Measurements from ENCODE around the gene MS4A13.
"Not testable (repeated sequence)": the region's sequence is repeated elsewhere in the genome, so short reads cannot be mapped to it uniquely, and the experiment has no call there.

MS4A13 gene

GRCh38 chr11:60515144-60515855, at the start of gene MS4A13:
Gene MS4A13 (plus strand): TSS chr11:60515392. CDS start chr11:60518084, 2,692 bp downstream.
- no peak for DNase-seq

DNA sequence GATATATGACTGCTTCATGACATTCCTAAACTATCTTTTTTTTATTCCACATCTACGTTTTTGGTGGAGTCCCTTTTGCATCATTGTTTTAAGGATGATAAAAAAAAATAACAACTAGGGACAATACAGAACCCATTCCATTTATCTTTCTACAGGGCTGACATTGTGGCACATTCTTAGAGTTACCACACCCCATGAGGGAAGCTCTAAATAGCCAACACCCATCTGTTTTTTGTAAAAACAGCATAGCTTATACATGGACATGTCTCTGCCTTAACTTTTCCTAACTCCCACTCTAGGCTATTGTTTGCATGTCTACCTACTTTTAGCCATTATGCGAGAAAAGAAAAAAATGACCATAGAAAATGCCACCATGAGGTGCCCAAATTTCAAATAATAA, 46.4 kb upstream of the MS4A13 start:
- DNase-seq = no peak

DNA sequence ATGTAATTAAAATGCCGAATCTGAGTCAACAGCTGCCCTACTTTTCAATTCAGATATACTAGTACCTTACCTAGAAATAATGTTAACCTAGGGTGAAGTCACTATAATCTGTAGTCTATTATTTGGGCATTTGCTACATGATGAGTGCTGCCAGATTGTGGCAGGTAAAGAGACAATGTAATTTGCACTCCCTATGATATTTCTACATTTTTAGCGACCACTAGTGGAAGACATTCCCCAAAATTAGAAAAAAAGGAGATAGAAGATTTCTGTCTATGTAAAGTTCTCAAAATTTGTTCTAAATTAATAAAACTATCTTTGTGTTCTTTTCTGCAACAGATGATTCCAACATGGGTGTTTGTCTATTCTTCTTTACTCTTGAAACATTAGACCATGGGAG, 45.5 kb upstream of the MS4A13 start:
- DNase-seq = no peak

DNA sequence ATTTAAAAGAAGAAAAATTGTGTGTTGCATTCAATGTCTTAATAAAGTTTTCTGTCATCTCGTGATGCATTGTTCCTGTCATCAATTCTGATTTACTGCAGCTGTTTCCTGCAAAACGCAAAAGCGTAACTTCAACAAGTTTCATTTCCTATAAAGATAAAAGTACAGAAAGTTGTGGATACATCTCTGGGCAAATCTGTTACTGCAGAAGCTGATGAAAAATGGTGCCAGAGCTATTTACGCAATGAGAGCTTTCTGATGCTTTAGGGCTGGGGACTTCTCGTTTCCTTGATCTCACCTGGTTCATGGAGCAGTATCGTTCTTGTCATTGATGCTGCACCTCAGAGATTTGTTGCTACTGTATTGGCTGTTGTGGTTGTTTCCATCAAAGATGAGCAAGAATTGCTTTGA, 38.2 kb upstream of the MS4A13 start:
- DNase-seq = no peak

DNA sequence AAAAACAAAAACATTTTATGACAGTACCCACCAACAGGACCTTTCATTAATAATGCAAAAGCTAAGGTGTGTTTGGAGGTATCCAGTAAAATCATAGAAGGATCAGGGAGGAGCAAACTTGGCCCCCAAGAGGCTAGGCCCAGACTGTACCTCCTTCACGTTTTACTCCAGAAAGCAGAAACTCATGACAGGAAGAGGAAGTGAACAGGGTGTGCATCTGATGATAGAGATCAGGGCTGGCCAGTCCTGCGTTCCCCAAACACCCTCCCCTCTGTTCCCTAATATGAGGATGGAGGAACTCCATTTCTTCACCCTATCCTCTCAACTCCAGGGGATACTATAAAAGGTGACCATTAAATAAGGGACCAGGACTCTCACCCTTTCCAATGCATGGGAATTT, 32.8 kb upstream of the MS4A13 start:
- DNase-seq = no peak

DNA sequence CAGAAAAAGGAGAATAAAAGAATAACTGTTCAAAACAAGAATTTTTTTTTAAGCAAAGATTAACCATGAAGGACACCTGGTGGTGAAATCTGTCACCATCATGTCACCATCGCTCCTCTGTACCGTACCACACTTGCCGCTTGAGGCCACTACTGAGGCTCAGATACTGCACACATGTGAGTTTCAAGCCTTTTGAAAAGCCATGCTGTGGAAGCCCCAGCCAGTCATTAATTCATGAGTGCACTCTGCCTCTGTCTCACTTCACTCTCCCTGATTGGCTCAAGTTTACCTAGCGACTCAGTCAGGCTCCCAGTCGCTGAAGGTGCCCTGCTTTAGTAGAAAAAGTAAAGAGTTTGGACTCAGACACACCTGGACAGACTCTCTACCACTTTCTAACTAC, 29.2 kb upstream of the MS4A13 start:
- peak; percentile 30 for DNase-seq

DNA sequence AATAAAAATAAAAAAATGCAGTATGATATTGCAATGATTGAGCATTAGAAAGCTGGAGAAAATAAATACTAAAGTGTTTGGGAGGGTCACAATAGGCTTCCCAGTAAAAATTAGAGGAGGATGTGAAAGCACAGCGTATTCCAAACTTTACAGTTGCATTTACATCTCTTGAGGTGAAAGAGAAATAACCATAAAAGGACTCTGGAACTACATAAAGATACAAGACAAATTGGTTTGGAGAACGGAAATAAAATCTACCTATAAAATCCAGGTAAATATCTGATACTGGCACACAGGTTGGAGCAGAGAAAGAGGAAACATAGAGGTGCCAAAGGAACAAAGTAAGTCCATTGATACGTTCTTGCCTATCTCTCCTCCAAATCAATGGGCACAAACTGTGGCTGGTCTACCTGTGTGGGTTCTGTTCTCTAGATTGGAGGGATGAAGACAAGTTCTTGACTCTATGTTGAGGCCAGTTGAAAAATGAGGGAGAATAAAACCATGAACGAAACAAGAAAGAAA, 22.6 kb upstream of the MS4A13 start, which contains the start of gene MS4A12:
Gene MS4A12 (plus strand): TSS at position 291 of the 522 bp plus-strand sequence. CDS start 4,541 bp downstream, outside the sequence.
- no peak for DNase-seq

DNA sequence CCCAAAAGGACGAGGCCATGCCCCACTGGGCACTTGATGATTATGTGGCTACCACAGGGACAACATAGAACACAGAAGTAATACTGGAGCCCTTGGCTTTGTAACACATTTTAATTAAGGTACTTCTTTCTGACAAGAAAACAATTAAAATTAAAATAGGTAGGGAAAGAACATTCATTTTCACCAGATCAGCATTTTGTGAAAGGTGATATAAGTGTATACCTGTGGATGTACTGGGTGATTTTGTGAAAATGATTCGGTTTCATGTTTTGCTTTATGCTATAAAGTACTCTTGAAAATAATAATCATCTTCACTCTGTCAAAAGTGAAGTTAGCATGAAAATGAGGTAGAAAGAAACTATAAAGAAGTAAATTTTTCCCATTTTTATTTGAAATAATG, 21.7 kb upstream of the MS4A13 start:
- no peak for DNase-seq

GRCh38 chr11:60498399-60498798, 16.8 kb upstream of the MS4A13 start:
- DNase-seq = no peak

GRCh38 chr11:60498853-60499252, 16.3 kb upstream of the MS4A13 start:
- no peak for DNase-seq

GRCh38 chr11:60500276-60500910, 14.8 kb upstream of the MS4A13 start:
- no peak for DNase-seq

DNA sequence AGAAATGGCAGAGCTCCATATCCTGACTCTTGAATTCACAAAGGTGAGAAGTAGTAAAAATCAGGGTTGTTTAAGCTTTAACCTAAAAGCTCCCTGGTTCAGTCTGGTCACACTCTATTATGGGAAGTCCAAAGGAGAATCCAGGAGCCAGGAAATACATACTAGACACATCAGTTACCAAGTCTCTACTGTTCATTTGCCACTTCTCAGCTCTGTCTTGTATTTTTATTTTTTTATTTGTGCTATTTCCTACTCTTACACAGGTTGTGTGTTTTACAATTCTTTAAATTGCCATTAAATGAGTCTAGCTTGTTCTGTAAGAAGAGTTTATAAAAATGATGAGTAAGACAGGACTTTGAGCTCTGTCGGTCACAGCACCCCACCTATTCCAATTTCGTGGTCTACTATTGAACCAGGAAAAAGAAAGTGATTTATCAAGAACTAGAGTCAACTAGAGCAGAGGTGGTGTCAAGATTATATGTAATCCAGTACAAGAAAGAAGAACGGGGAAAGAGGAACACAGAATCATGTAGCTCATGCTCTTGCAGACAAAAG, 12.9 kb upstream of the MS4A13 start:
- no peak for DNase-seq

- DNase-seq = peak; percentile 16
Observed at GRCh38 chr11:60504219-60504905, 10.8 kb upstream of the MS4A13 start.

DNA sequence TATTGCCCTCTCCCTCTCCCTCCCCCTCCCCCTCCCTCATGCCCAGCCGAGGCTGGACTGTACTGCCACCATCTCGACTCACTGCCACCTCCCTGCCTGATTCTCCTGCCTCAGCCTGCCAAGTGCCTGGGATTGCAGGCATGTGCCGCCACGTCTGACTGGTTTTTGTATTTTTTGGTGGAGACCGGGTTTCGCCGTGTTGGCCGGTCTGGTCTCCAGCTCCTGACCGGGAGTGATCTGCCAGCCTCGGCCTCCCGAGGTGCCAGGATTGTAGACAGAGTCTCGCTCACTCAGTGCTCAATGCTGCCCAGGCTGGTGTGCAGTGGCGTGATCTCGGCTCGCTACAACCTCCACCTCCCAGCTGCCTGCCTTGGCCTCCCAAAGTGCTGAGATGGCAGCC, 5.6 kb upstream of the MS4A13 start:
- not testable (repeated sequence) for DNase-seq

DNA sequence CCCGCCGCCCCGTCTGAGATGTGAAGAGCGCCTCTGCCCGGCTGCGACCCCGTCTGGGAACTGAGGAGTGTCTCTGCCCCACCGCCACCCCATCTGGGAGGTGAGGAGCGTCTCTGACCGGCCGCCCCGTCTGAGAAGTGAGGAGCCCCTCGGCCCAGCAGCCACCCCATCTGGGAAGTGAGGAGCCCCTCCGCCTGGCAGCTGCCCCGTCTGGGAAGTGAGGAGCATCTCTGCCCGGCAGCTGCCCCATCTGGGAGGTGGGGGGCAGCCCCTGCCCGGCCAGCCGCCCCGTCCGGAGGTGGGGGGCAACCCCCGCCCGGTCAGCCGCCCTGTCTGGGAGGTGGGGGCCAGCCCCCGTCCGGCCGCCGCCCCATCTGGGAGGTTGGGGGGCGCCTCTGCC, 5.0 kb upstream of the MS4A13 start:
- DNase-seq = not testable (repeated sequence)

DNA sequence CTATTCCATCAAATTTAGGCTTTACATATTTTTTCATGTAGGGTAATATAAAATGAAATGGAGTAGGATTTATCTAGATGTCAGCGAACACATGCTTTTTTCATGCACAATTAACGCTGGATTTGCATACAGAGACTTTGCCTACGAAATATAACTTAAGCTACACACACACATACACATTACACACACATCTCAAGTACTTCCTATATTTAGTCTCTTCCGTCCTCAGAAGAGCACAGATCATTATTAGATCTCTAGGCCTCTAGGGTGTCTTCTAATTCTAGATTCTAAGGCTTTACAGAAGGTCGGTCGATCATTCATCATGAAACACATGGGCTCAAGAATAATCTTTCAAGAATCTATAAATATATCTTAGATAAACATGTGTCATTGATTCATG, 3.8 kb upstream of the MS4A13 start:
- no peak for DNase-seq

GRCh38 chr11:60512651-60513225, 2.5 kb upstream of the MS4A13 start:
- no peak for DNase-seq

DNA sequence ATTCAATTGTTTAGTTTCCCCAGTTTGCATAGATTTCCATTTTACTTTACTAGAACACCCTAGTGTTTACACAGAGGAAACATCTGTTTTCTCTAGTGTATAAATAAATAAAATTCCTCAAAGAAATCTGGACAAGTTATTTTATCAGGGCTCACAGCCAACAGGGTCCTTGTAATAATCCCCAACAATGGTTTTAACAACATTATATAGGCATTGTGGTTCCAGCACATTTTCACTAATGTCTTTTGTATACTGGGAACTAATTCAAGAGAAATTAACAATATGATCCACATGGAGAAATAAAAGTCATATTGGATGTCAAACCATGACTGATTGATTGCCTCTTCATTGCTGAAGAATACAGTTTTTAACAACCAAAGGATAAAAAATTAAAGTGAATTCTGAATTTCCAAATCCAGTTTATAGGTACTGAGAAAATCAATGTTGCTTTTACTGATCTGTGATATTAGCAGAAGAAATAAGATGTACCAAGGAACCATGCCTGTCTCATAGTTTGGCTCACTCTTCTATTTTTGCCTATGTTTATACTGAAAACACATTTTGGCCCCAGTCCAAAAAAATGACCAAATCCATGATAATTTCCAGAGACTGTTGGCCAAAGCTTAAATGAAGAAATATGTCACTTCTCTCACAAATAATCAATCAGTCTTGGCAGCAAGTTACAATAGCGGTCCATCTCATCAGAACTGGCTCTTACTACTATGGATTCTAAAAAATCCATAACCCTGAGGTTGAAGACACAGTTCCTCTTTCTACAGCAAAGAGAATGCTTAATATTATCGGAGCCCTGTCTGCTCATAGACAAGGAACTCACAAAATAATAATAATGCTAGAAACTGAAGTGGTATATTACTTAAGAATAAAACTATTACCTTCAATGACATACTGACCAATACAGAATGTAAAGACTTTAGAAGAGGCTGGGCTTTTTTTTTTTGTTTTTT, 1.4 kb upstream of the MS4A13 start:
- DNase-seq = no peak

GRCh38 chr11:60528465-60528864, 13.3 kb downstream of the MS4A13 start:
- DNase-seq = no peak

DNA sequence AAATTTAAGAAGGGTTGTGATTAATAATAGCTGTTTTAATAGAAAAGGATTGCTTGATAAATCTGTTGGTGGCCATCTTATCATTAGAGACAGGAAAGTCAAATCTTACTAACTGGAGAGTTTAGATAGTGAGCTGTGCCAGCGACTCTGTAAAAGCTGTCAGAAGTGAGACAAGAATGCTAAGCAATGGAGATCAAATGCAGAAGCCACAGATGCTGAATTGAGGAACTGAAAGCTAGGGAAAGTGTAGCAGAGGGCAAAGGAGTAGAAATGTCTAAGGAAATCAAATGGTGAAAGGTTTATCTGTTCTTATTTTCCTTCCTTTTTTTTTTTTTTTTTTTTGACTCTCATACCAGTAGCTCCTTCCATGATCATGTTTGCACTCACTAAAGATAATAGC, 13.7 kb downstream of the MS4A13 start:
- no peak for DNase-seq

DNA sequence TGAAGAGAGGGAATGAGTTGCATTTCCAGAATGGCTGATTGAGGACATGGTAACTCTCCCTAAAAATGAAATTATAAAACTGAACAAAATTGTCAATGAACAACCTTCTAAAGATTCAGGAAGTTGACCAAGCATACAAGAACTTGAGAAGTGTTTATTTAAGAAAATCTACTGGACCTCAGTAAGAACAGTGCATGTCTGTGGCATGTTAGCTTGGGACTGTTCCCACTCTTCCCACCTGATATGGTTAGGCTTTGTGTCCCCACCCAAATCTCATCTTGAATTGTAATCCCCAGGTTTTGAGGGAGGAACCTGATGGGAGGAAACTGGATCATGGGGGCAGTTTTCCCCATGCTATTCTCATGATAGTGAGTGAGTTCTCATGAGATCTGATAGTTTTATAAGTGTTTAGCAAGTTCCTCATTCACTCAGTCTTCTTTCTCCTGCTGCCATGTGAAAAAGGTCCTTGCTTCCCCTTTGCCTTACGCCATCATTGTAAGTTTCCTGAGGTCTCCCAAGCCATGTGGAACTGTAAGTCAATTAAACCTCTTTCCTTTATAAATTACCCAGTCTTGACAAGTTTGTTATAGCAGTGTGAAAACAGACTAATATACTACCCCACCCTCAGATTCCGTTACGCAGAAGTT, 15.4 kb downstream of the MS4A13 start:
- DNase-seq = no peak
